Gastrocnemius medialis (tissue), 4 donors: ENCODE data around the gene RIC8B.

Source experiments
- CTCF ChIP-seq, 5 experiments: fragments of 450-650 bp in 3 of 5; fragments of 200-600 bp in 2 of 5; sonication (generic) in 2 of 5; IDR thresholded peaks in 4 of 5; conservative IDR thresholded peaks in 1 of 5; 1 replicate in 4 of 5; 2 replicates in 1 of 5; pipeline ENCODE4 v1.5.1; 2016 to 2019; ENCODE audit warnings: antibody characterized with exemption in 5 of 5, mild to moderate bottlenecking in 3 of 5, moderate library complexity in 3 of 5
- POLR2A ChIP-seq, 2 donors: fragments of 450-650 bp; IDR thresholded peaks; one replicate each; pipeline ENCODE4 v1.6.1; 2017; ENCODE audit warnings: antibody characterized with exemption in 2 of 2, mild to moderate bottlenecking in 2 of 2, moderate library complexity in 2 of 2

- TF ChIP-seq CTCF (IDR thresholded peaks at IDR 0.05 in 4 of 5, conservative IDR thresholded peaks at IDR 0.05 in 1 of 5): no peak
- no peak for TF ChIP-seq POLR2A (IDR thresholded peaks at IDR 0.05)
Observed at GRCh38 chr12:106888348-106888970, 114.0 kb downstream of the RIC8B start.
